ENCODE results near the gene ANTXRL. TPM values are rescaled to one million over a fixed set of nuclear protein-coding genes. Genes with fewer than 3 reads are reported as not detected.
"Not testable (repeated sequence)": the region's sequence is repeated elsewhere in the genome, so short reads cannot be mapped to it uniquely, and the experiment has no call there.

The ANTXRL gene
- total RNA-seq, 2 experiments from 2014 or later = not detected

- peak; percentile 83 for TF ChIP-seq CTCF (IDR thresholded peaks at IDR 0.05)
- ATAC-seq (peak; percentile 84), DNase-seq (peak; percentile 68)
- Mint-ChIP-seq H3K9me3 (no peaks in the 10 kb centered on the region), H3K36me3 (ENCODE audit: low read depth) (peaks cover 8% of the 10 kb centered on the region), H3K4me1 (ENCODE audit: low read depth) (peaks cover 35% of the 10 kb centered on the region), H3K4me3 (no peak overlapping the region), H3K27ac (no peak overlapping the region), H3K27me3 (no peaks in the 10 kb centered on the region)
- intact Hi-C loops (cut with micrococcal nuclease) = no loop called here
- ChIA-PET POLR2A (no interaction called here), CTCF (interaction anchor here (0.7 to 2.6 kb wide), 4 partner anchors 9 to 70 kb away, joined by 3 to 9 read pairs (median 6); no protein-coding TSS in a partner anchor)
Measured at GRCh38 chr10:46255801-46256747, 30.7 kb upstream of the ANTXRL start.

GRCh38 chr10:46257099-46257498, 29.7 kb upstream of the ANTXRL start:
- H3K4me3 Mint-ChIP-seq = no peak overlapping the region
- no peak for DNase-seq
- ChIA-PET POLR2A (interaction anchor here (1.0 kb wide), 1 partner anchor 15 kb away, joined by 3 read pairs; no protein-coding TSS in a partner anchor), CTCF (interaction anchor here (0.8 to 1.7 kb wide), 2 partner anchors 8 to 9 kb away, joined by 6 to 7 read pairs; no protein-coding TSS in a partner anchor)
- no peak for TF ChIP-seq CTCF (IDR thresholded peaks at IDR 0.05)
- peaks cover 43% of the 10 kb centered on the region for H3K4me1 Mint-ChIP-seq (ENCODE audit: low read depth)
- no peak for ATAC-seq
- peaks cover 13% of the 10 kb centered on the region for H3K36me3 Mint-ChIP-seq (ENCODE audit: low read depth)
- intact Hi-C loops (cut with micrococcal nuclease) = no loop called here
- H3K27me3 Mint-ChIP-seq = no peaks in the 10 kb centered on the region
- no peaks in the 10 kb centered on the region for H3K9me3 Mint-ChIP-seq
- no peak overlapping the region for H3K27ac Mint-ChIP-seq

- H3K27me3 Mint-ChIP-seq; H3K9me3 Mint-ChIP-seq; POLR2A ChIA-PET; H3K27ac Mint-ChIP-seq; intact Hi-C loops (cut with micrococcal nuclease); DNase-seq; CTCF ChIA-PET; H3K4me3 Mint-ChIP-seq; ATAC-seq: not testable (repeated sequence)
- Mint-ChIP-seq H3K36me3 (ENCODE audit: low read depth) (peaks cover 11% of the 10 kb centered on the region), H3K4me1 (ENCODE audit: low read depth) (peaks cover 38% of the 10 kb centered on the region)
Measured at GRCh38 chr10:46262906-46263560, 23.8 kb upstream of the ANTXRL start.

GRCh38 chr10:46263831-46264268, 22.9 kb upstream of the ANTXRL start:
- Mint-ChIP-seq H3K27ac (no peak overlapping the region), H3K27me3 (no peaks in the 10 kb centered on the region), H3K4me3 (no peak overlapping the region), H3K4me1 (ENCODE audit: low read depth) (peaks cover 34% of the 10 kb centered on the region), H3K36me3 (ENCODE audit: low read depth) (peaks cover 11% of the 10 kb centered on the region), H3K9me3 (no peaks in the 10 kb centered on the region)
- DNase-seq (no peak), ATAC-seq (no peak)
- no peak for TF ChIP-seq CTCF (IDR thresholded peaks at IDR 0.05)
- CTCF ChIA-PET = interaction anchor here (1.0 to 1.5 kb wide), 2 partner anchors 7 to 10 kb away, joined by 3 to 6 read pairs; no protein-coding TSS in a partner anchor
- intact Hi-C loops (cut with micrococcal nuclease) = no loop called here
- POLR2A ChIA-PET = interaction anchor here (1.0 kb wide), 1 partner anchor 17 kb away, joined by 3 read pairs; no protein-coding TSS in a partner anchor

GRCh38 chr10:46264336-46264735, 22.5 kb upstream of the ANTXRL start:
- H3K36me3 Mint-ChIP-seq (ENCODE audit: low read depth) = peaks cover 11% of the 10 kb centered on the region
- no peak for DNase-seq
- no peaks in the 10 kb centered on the region for H3K9me3 Mint-ChIP-seq
- TF ChIP-seq CTCF (IDR thresholded peaks at IDR 0.05) = no peak
- intact Hi-C loops (cut with micrococcal nuclease) = no loop called here
- no peak for ATAC-seq
- H3K27me3 Mint-ChIP-seq = no peaks in the 10 kb centered on the region
- no peak overlapping the region for H3K27ac Mint-ChIP-seq
- H3K4me1 Mint-ChIP-seq (ENCODE audit: low read depth) = peaks cover 33% of the 10 kb centered on the region
- ChIA-PET CTCF (interaction anchor here (1.0 to 1.5 kb wide), 2 partner anchors 8 to 11 kb away, joined by 3 to 6 read pairs; no protein-coding TSS in a partner anchor), POLR2A (interaction anchor here (1.0 kb wide), 1 partner anchor 16 kb away, joined by 3 read pairs; no protein-coding TSS in a partner anchor)
- no peak overlapping the region for H3K4me3 Mint-ChIP-seq

Data from activated CD8-positive, alpha-beta T cell treated with anti-CD3 and anti-CD28 coated beads for 36 hours (primary cell).